HEK293 (cell line): Measurements from ENCODE around the gene SLC34A3.

Source experiments
- CTCF ChIA-PET: fragments of 350-600 bp; formaldehyde crosslinking; extraction: SDS; loops from one replicate; lab custom pipeline; 2021; ENCODE audit warnings: antibody characterized with exemption; lab: Yijun Ruan, JAX
- POLR2A ChIA-PET: fragments of 300-600 bp; formaldehyde crosslinking; extraction: SDS; loops from one replicate; lab custom pipeline; 2020; ENCODE audit warnings: antibody characterized with exemption, inconsistent platforms; lab: Yijun Ruan, JAX
- H3K27ac ChIP-seq: fragments of 200-500 bp; sonication (Bioruptor generic); 2 replicates; pipeline ENCODE4 v1.5.1; 2014; ENCODE audit warnings: low read depth, low read length, control low read depth, inconsistent platforms; ENCODE audit errors: extremely low read depth
- H3K36me3 ChIP-seq, 2 experiments: fragments of 200-500 bp in 1 of 2; sonication (Bioruptor generic) in 1 of 2; 1 replicate in 1 of 2; 2 replicates in 1 of 2; pipeline ENCODE4 v1.5.1; 2014 to 2017; ENCODE audit warnings: inconsistent platforms in 2 of 2, low read length in 2 of 2; ENCODE audit not compliant: control insufficient read depth in 2 of 2, insufficient read depth in 1 of 2
- H3K4me1 ChIP-seq: fragments of 200-500 bp; sonication (Bioruptor generic); 2 replicates; pipeline ENCODE4 v1.5.1; 2014; ENCODE audit warnings: mild to moderate bottlenecking, low read length, inconsistent platforms; ENCODE audit not compliant: control insufficient read depth, insufficient read depth
- H3K4me3 ChIP-seq: 2 replicates; pipeline ENCODE4 v1.5.1; 2011; ENCODE audit warnings: low read depth, mild to moderate bottlenecking, control low read depth, low read length, moderate library complexity
- H3K9me3 ChIP-seq: fragments of 200-500 bp; sonication (Bioruptor generic); 2 replicates; pipeline ENCODE4 v1.5.1; 2014; ENCODE audit warnings: low read depth, low read length, inconsistent platforms; ENCODE audit not compliant: control insufficient read depth, insufficient read depth
- CTCF ChIP-seq: fragments of 450-650 bp; formaldehyde crosslinking; IDR thresholded peaks from 2 replicates; pipeline ENCODE4 v1.5.1; 2016; ENCODE audit warnings: missing biosample characterization, missing genetic modification characterization
- EGR2 ChIP-seq: fragments of 450-650 bp; formaldehyde crosslinking; IDR thresholded peaks from 2 replicates; pipeline ENCODE4 v1.5.1; 2016; ENCODE audit warnings: low read depth, missing biosample characterization, missing genetic modification characterization
- GFI1B ChIP-seq: fragments of 450-650 bp; formaldehyde crosslinking; IDR thresholded peaks from 2 replicates; pipeline ENCODE4 v1.5.1; 2016; ENCODE audit warnings: missing biosample characterization, missing genetic modification characterization
- INSM2 ChIP-seq: fragments of 450-650 bp; formaldehyde crosslinking; IDR thresholded peaks from 2 replicates; pipeline ENCODE4 v1.5.1; 2016; ENCODE audit warnings: missing biosample characterization, missing genetic modification characterization
- SALL2 ChIP-seq: fragments of 450-650 bp; formaldehyde crosslinking; IDR thresholded peaks from 2 replicates; pipeline ENCODE4 v1.5.0; 2017; ENCODE audit warnings: missing biosample characterization, mild to moderate bottlenecking, missing genetic modification characterization, borderline replicate concordance
- SCRT1 ChIP-seq: fragments of 450-650 bp; formaldehyde crosslinking; IDR thresholded peaks from 2 replicates; pipeline ENCODE4 v1.5.1; 2016; ENCODE audit warnings: missing biosample characterization, missing genetic modification characterization, borderline replicate concordance
- SP7 ChIP-seq: fragments of 450-650 bp; formaldehyde crosslinking; IDR thresholded peaks from 2 replicates; pipeline ENCODE4 v1.5.1; 2016; ENCODE audit warnings: missing biosample characterization, missing genetic modification characterization
- TCF7L2 ChIP-seq: IDR thresholded peaks from 2 replicates; pipeline ENCODE4 v1.6.1; 2011; ENCODE audit warnings: low read depth, mild to moderate bottlenecking, inconsistent platforms, low read length, moderate library complexity, borderline replicate concordance
- ZBTB10 ChIP-seq: fragments of 450-650 bp; formaldehyde crosslinking; IDR thresholded peaks from 2 replicates; pipeline ENCODE4 v1.5.1; 2016; ENCODE audit warnings: missing biosample characterization, missing genetic modification characterization
- ZFHX2 ChIP-seq: fragments of 450-650 bp; formaldehyde crosslinking; conservative IDR thresholded peaks from 2 replicates; pipeline ENCODE4 v1.5.1; 2016; ENCODE audit warnings: missing biosample characterization, missing genetic modification characterization
- ZNF148 ChIP-seq: fragments of 450-650 bp; formaldehyde crosslinking; IDR thresholded peaks from 2 replicates; pipeline ENCODE4 v1.5.0; 2017; ENCODE audit warnings: missing biosample characterization, missing genetic modification characterization, borderline replicate concordance
- ZNF18 ChIP-seq: fragments of 450-650 bp; formaldehyde crosslinking; IDR thresholded peaks from 2 replicates; pipeline ENCODE4 v1.5.1; 2016; ENCODE audit warnings: missing biosample characterization, missing genetic modification characterization
- ZNF600 ChIP-seq: fragments of 450-650 bp; formaldehyde crosslinking; IDR thresholded peaks from 2 replicates; pipeline ENCODE4 v1.5.1; 2016; ENCODE audit warnings: missing biosample characterization, missing genetic modification characterization
- ZNF639 ChIP-seq: fragments of 450-650 bp; formaldehyde crosslinking; IDR thresholded peaks from 2 replicates; pipeline ENCODE4 v1.5.1; 2016; ENCODE audit warnings: missing biosample characterization, missing genetic modification characterization
- ZSCAN5A ChIP-seq: fragments of 450-650 bp; formaldehyde crosslinking; IDR thresholded peaks from 2 replicates; pipeline ENCODE4 v1.5.1; 2016; ENCODE audit warnings: missing biosample characterization, missing genetic modification characterization

The SLC34A3 gene

GRCh38 chr9:137273611-137274320 is 43.1 kb downstream of the SLC34A3 start (continued):
- TF ChIP-seq ZSCAN5A (tag by site-specific recombination) (no peak), ZNF18 (tag by site-specific recombination) (no peak), SCRT1 (tag by site-specific recombination) (0 out of 2 replicates have a peak, but pooled peaks have one; percentile 37)

- Histone ChIP-seq H3K4me1 (0 out of 2 replicates have a peak, but pooled peaks cover 4% of the 10 kb centered on the region), H3K27ac (no peak overlapping the region), H3K36me3 (peaks cover 0 to 34% of the 10 kb centered on the region in 2 experiments; a peak in 2 of 3 replicates), H3K9me3 (no peaks in the 10 kb centered on the region), H3K4me3 (no peak overlapping the region)
- no peak for TF ChIP-seq SP7
- TF ChIP-seq GFI1B (tag by site-specific recombination) = no peak
- TF ChIP-seq INSM2 (tag by site-specific recombination) = no peak
- no peak for TF ChIP-seq ZNF148
- TF ChIP-seq ZNF639 = no peak
- no peak for TF ChIP-seq SALL2 (tag by site-specific recombination)
- TF ChIP-seq TCF7L2 = no peak
- CTCF ChIA-PET = no interaction called here
- POLR2A ChIA-PET = interaction anchor here (0.5 to 1.9 kb wide), 5 partner anchors 14 to 277 kb away, joined by 3 to 7 read pairs (median 3); partner anchors contain the start of genes MRPL41 and TUBB4B
These were observed 44.5 kb downstream of the SLC34A3 start for GRCh38 chr9:137275203-137275587.

GRCh38 chr9:137275588-137276472 is 45.1 kb downstream of the SLC34A3 start:
- CTCF ChIA-PET = interaction anchor here (0.6 to 2.3 kb wide), 4 partner anchors 11 to 235 kb away, joined by 3 to 12 read pairs (median 6); partner anchors contain the start of gene RNF224
- POLR2A ChIA-PET = interaction anchor here (0.5 to 0.8 kb wide), 3 partner anchors 8 to 39 kb away, joined by 3 to 5 read pairs (median 3); no protein-coding TSS in a partner anchor
- TF ChIP-seq ZFHX2 (tag by site-specific recombination) (peak; percentile 54), ZNF600 (tag by site-specific recombination) (peak; percentile 28; the same call in 1 of the 2 replicates), EGR2 (tag by site-specific recombination) (peak; percentile 49; the same call in 1 of the 2 replicates), ZBTB10 (peak; percentile 24; the same call in 1 of the 2 replicates), CTCF (tag by site-specific recombination) (0 out of 2 replicates have a peak, but pooled peaks have one; percentile 39)

More at GRCh38 chr9:137275588-137276472, 45.1 kb downstream of the SLC34A3 start:
- H3K27ac ChIP-seq = no peak overlapping the region
- 0 out of 2 replicates have a peak, but pooled peaks cover 4% of the 10 kb centered on the region for H3K4me1 ChIP-seq
- H3K4me3 ChIP-seq = no peak overlapping the region
- peaks cover 0 to 32% of the 10 kb centered on the region in 2 experiments; a peak in 1 of 3 replicates for H3K36me3 ChIP-seq
- H3K9me3 ChIP-seq = no peaks in the 10 kb centered on the region
